Measurements from ENCODE around the gene HSPA12B. TPM values are rescaled to one million over a fixed set of nuclear protein-coding genes. Genes with fewer than 3 reads are reported as not detected.

HSPA12B gene
- total RNA-seq, 3 donors from 2014 or later (not counting 1 experiment from before 2014, with no cell fraction given), result not detected

GRCh38 chr20:3797592-3798372 lies 65.3 kb downstream of the HSPA12B start:
- H3K4me3 ChIP-seq (ENCODE audit: low read length), result peak overlapping the region; percentile 87
- no peak for TF ChIP-seq CTCF (IDR thresholded peaks at IDR 0.05)
- H3K4me3 Mint-ChIP-seq, result peak overlapping the region; percentile 97
- H3K36me3 ChIP-seq (ENCODE audit: control insufficient read depth, insufficient read depth, low read length), result peaks cover 36% of the 10 kb centered on the region
- H3K27ac Mint-ChIP-seq, result peak overlapping the region; percentile 96
- H3K9me3 Mint-ChIP-seq, result no peaks in the 10 kb centered on the region
- H3K27me3 ChIP-seq (ENCODE audit: control insufficient read depth, insufficient read depth, low read length), result no peaks in the 10 kb centered on the region
- H3K27ac ChIP-seq (ENCODE audit: low read length), result peak overlapping the region; percentile 64
- intact Hi-C loops (cut with micrococcal nuclease), result loop anchor here (5.0 kb wide), 1 partner anchor 50 kb away; the partner anchor contains the start of gene MAVS
- peaks cover 76% of the 10 kb centered on the region for H3K4me1 ChIP-seq (ENCODE audit: control insufficient read depth, insufficient read depth, low read length)
- WGBS (ENCODE audit: insufficient coverage), result 50% methylated on average over 19 of the region's 19 CpGs
- H3K27me3 Mint-ChIP-seq (ENCODE audit: low read depth in 2 of 2), result no peaks in the 10 kb centered on the region
- peaks cover 28 to 56% of the 10 kb centered on the region in 2 donors for H3K4me1 Mint-ChIP-seq
- H3K36me3 Mint-ChIP-seq, result peaks cover 4% of the 10 kb centered on the region
- DNase-seq (peak in 1 of 2 donors; percentile 63), ATAC-seq (peak in 2 of 3 donors; percentile 16 to 17)
- H3K9me3 ChIP-seq (ENCODE audit: control insufficient read depth, insufficient read depth, low read length), result no peaks in the 10 kb centered on the region

- Mint-ChIP-seq H3K4me1 (peaks cover 30 to 60% of the 10 kb centered on the region in 2 donors), H3K4me3 (peak overlapping the region; percentile 97), H3K27ac (peak overlapping the region; percentile 96), H3K36me3 (peaks cover 9% of the 10 kb centered on the region), H3K9me3 (no peaks in the 10 kb centered on the region), H3K27me3 (ENCODE audit: low read depth in 2 of 2) (no peaks in the 10 kb centered on the region)
- Histone ChIP-seq H3K27ac (ENCODE audit: low read length) (peak overlapping the region; percentile 64), H3K4me3 (ENCODE audit: low read length) (no peak overlapping the region), H3K27me3 (ENCODE audit: control insufficient read depth, insufficient read depth, low read length) (no peaks in the 10 kb centered on the region), H3K9me3 (ENCODE audit: control insufficient read depth, insufficient read depth, low read length) (no peaks in the 10 kb centered on the region), H3K36me3 (ENCODE audit: control insufficient read depth, insufficient read depth, low read length) (peaks cover 42% of the 10 kb centered on the region), H3K4me1 (ENCODE audit: control insufficient read depth, insufficient read depth, low read length) (peaks cover 82% of the 10 kb centered on the region)
- no peak for ATAC-seq
- no peak for DNase-seq
- 79% methylated on average over 5 of the region's 5 CpGs for WGBS (ENCODE audit: insufficient coverage)
- intact Hi-C loops (cut with micrococcal nuclease), result loop anchor here (5.0 kb wide), 1 partner anchor 49 kb away; the partner anchor contains the start of gene MAVS
- no peak for TF ChIP-seq CTCF (IDR thresholded peaks at IDR 0.05)
These were observed 65.9 kb downstream of the HSPA12B start for GRCh38 chr20:3798373-3798768.

GRCh38 chr20:3798908-3799248 lies 66.4 kb downstream of the HSPA12B start:
- no peak for TF ChIP-seq CTCF (IDR thresholded peaks at IDR 0.05)
- no peaks in the 10 kb centered on the region for H3K9me3 ChIP-seq (ENCODE audit: control insufficient read depth, insufficient read depth, low read length)
- peaks cover 14% of the 10 kb centered on the region for H3K36me3 Mint-ChIP-seq
- WGBS (ENCODE audit: insufficient coverage), result 78% methylated on average over 3 of the region's 3 CpGs
- H3K27ac Mint-ChIP-seq, result peak overlapping the region; percentile 96
- no peak for DNase-seq
- H3K4me1 ChIP-seq (ENCODE audit: control insufficient read depth, insufficient read depth, low read length), result peaks cover 87% of the 10 kb centered on the region
- no peaks in the 10 kb centered on the region for H3K27me3 ChIP-seq (ENCODE audit: control insufficient read depth, insufficient read depth, low read length)
- peak overlapping the region; percentile 64 for H3K27ac ChIP-seq (ENCODE audit: low read length)
- intact Hi-C loops (cut with micrococcal nuclease), result loop anchor here (5.0 kb wide), 1 partner anchor 48 kb away; the partner anchor contains the start of gene MAVS
- ATAC-seq, result no peak
- H3K4me3 ChIP-seq (ENCODE audit: low read length), result no peak overlapping the region
- H3K4me1 Mint-ChIP-seq, result peaks cover 30 to 65% of the 10 kb centered on the region in 2 donors
- H3K4me3 Mint-ChIP-seq, result peak overlapping the region; percentile 97
- no peaks in the 10 kb centered on the region for H3K9me3 Mint-ChIP-seq
- H3K27me3 Mint-ChIP-seq (ENCODE audit: low read depth in 2 of 2), result no peaks in the 10 kb centered on the region
- peaks cover 47% of the 10 kb centered on the region for H3K36me3 ChIP-seq (ENCODE audit: control insufficient read depth, insufficient read depth, low read length)
